ENCODE data around the gene UTS2R.

UTS2R gene

DNA sequence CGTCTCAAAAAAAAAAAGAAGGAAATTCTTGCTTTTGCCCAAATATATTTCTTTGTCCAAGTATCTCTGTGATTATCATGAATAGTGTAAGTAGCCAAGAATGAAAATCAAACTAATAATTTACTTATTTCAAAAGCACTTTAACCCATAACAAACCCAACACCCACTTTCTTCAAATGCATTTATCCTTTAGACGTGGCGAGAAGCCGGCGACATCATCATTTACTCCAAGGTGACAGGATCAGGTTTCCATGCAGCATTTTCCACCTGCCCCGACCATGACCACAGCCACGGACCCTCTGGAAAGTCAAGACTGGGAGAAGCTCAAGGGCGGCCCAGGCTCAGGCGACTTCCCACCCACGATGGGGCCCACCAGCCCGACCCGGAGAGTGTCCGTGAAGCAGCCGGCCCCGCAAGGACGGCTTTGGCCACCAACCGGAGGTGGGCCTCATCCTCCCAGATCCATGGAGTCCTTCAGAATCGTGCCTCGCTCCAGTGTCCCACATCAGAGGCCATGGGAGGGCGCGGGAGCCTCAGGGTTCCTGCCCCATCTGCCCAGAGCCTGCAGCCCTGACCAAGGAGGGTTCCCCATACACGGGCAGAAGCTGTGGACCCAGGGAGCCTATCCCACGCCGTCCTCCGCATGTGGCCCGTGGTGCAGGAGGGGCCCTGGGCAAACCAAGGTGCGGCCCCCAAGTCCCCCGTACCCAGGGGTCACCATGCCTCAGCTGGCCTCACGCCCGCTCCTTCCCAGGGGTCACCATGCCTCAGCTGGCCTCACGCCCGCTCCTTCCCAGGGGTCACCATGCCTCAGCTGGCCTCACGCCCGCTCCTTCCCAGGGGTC is 18.7 kb downstream of the UTS2R start:
- no peak for DNase-seq

DNA sequence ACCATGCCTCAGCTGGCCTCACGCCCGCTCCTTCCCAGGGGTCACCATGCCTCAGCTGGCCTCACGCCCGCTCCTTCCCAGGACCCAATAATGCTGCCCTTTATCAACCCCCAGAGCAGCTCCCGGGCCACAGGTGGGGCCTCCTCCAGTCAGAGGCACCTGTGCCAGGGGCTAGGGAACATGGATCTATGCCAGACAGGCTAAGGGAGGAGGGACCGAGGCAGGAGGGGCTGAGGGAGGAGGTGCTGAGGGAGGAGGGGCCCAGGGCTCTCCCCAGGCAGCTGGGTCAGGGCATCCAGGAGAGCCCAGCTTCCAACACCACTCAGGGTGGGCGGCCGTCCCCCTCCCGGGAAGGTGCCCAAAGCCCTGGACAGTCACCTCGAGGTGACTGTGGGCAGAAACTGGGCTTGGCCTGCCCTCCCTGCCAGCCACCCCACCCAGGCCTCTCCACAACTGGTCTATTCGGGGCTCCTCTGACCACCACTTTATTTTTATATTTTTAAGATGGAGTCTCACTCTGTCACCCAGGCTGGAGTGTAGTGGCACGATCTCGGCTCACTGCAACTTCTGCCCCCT is 19.4 kb downstream of the UTS2R start:
- DNase-seq: no peak

DNA sequence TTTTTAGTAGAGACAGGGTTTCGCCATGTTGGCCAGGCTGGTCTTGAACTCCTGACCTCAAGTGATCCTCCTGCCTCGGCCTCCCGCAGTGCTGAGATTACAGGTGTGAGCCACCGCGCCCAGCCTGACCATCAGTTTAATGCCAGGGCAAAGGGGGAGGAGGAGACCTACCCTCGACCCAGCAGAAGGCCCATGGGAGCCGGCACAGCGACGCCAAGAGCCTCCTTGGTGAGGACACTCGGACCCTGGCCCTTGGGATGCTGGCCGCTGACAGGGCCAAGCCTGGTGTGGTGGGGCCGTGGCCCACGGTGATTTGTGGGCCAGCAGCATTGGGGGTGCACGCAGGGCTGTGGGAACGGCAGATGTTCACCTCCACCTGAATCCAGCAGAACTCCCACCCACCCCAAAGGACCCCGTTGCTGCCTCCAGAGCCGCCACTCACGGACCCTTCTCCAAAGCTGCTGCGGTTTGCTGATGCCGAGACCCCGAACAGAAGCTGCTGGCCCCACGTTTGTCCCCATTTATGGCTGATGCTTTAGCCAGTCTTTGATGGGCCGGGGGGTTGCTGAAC is 20.0 kb downstream of the UTS2R start:
- no peak for DNase-seq

DNA sequence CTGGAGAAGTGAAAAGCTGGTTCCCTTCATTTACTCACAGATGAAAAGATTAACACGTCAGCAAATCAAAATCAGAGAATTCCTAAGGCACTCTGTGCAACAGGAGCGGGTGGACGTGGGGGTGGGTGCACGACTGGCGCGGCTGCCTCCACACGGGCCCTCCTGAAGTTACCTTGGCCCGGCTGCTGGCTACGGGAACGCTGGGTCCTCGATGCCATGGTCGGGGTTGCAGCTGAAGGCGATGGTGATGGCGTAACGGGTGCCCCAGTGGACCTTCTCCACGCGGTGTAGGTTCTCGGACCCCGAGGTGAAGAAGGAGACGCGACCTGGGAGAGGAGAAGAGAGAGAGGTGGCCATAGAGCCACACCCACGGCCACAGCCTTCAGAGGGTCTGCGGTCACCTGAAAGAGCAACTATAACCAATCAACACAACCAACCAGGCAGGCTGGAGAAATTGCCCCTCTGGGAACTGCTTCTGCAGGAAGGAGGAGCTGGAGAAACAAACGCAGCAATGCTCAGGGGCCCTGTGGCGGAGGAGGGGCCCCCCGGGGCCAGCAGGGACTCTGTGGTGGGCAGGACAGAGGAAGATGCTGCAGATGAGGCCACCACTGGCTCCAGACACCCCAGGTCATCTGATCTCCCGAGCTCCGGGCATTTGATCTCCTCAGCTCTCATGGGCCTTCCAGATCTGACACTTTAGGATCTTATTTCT is 20.8 kb downstream of the UTS2R start:
- no peak for DNase-seq

DNA sequence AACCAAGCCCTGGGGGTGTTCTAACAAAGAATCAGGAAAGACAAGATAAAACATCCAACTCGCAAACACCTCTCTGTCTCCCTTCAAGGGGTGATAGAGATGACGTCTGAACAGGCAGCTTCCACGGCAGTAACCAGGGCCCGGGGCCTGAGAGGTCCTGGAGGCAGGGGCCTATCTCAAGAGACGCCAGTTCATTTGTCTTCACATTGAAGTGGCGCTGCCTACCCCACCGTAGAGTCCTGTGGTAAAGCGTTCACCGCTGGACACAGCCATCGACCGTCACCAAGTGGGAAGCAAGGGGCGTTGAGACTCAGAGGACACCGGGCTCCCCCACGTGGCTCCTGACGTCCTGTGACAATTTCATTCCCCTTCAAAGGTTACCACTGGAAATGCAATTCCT is 21.4 kb downstream of the UTS2R start:
- no peak for DNase-seq

DNA sequence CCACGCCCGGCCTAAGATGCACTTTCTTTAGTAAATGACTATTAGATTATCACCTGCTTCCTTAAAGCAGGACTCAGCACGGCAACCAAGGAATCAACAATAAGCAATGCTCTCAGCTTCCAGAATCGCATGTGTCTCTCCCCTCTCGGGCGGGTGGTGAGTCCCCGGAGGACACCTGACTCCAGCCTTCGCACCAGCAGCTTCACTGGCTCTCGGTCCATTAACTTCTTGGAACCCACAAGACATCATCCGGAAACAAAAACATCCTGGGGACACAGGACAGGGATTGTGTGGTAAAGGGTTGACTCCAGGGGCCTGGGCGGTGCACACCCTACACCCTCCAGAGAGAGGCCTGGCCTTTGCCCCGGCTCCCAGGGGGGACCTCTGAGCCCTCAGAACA is 22.7 kb downstream of the UTS2R start:
- no peak for DNase-seq

DNA sequence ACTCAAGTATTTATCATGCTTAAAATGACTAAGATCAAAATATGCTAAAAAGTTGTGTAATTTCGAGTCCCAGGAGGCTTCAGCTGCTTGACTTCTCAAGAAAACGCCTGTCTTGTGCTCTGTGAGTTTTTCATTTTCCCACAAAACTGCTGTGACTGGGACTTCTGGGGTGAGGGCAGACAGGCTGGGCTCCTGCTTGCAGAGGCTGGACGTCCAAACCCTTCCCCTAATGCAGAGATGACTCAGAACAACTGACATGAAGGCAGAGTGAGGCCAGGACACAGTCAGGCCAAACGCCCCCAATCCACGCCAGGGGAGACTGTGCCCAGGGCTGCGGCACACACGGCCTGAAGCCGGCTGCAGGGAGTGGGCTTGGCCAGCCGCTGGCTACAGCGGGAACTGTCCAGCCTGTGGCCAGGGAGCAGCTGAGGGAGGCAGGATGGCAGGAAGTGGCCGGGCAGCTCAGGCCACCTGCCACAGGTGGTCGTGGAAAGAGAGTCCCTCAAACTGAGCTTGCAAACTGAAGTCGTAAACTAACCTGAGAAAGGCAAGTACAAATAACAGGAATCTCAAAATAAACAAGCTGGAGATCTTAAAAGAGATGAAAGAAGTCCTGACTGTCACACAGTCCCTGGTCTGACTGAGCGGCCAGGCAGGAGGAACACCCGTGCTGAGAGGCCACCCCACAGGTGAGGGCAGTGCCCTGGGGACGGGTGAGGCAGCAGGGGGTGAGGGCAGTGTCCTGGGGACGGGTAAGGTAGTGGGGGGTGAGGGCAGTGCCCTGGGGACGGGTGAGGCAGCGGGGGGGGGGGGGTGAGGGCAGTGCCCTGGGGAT is 25.3 kb downstream of the UTS2R start:
- DNase-seq: no peak

DNA sequence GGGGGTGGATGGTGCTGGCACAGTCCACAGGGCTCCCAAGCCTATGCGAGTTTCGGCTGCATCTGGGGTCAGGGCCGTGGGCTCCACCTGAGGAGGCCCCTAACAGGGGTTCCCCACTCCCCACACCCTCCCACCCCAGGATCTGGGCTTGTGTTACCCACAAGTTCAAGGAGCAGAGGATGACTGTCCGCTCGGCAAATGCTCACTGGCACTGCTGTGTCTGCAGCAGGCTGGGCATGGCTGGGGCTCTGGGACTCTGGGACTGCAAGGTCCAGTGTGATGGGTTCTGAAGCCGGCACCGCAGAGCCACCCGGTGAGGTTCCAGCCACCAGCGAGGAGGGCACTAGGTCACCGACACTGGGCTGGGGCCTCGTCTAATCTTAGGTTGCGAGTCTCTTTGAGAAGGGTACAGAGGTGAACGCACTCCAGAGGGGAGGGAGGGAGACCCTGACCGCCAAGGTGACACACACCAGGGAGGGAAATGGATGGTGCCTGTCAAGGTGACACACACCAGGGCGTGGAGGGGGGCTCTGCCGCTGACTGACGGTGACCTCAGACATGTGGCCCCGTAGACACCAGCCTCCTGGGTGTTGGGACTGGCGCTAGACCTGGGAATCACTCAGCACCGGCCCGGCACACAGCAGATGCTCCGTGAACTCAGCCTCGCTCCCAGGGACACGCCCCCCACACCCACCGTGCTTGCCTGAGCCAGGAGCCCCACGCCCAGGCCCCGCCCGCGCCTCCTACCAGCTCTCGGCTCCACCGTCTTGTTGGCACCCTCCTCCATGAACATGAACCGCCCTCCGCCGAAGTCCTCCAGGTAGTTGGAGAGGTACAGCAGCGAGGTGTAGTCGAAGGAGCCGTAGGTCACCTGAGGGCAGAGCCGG is 26.1 kb downstream of the UTS2R start:
- DNase-seq: no peak

DNA sequence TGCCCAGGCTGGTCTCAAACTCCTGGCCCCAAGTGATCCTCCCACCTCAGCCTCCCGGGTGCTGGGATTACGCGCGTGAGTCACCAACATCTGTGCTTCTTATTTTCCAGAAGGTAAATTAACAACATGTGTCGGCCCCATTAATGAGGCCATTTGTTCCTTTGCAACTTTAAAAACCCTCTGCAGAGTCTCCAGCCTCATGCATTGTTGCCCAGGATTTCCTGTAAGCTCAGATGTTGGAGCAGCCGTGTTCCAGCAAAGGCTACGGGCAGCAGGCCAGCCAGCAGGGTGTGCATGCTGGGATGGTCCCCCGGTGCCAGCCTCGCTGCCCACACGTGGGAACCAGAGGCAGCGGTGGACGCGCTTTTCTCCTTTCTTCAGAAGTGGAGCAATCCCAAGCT is 27.5 kb downstream of the UTS2R start:
- DNase-seq: no peak

DNA sequence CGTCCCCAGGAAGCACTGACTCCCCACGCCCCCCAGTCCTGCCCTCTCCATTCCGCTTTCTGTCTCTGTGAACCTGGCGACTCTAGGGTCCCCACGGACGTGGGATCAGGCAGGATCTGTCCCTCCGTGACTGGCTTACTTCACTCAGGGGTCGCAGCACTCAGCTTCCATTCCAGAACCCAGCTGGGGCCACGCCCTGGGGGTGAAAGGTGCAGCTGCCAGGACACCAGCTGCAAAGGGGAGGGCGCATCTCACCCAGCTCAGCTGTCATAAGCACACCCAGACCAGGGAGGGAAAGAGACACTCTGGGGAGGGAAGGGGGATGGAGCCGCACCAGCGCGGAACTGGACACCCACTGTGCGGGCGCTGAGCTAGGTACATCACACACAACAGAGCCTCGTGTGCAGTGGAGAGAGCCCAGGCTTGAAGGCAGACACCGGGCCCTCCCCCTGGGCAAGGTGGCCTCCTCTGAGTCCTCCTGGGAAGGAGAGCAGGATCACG is 28.1 kb downstream of the UTS2R start:
- no peak for DNase-seq

DNA sequence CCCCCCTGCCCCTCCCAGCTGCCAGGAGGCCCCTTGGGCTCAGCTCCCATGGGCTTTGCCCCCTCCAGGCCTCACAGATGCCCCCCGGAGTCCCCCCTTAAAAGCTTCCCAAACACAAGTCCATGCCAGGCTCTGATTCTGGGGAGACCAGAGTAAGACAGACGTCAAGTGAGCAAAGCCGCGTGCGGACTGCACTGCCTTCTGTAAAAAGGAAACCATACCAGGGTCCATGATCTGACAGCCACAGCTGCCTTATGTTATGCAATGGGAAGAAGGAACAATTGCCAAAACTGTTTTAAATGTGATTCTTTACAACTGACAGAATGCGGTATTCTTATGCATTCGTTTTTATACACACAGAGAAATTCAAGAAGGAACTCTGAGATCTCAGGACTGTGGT is 28.6 kb downstream of the UTS2R start:
- no peak for DNase-seq

DNA sequence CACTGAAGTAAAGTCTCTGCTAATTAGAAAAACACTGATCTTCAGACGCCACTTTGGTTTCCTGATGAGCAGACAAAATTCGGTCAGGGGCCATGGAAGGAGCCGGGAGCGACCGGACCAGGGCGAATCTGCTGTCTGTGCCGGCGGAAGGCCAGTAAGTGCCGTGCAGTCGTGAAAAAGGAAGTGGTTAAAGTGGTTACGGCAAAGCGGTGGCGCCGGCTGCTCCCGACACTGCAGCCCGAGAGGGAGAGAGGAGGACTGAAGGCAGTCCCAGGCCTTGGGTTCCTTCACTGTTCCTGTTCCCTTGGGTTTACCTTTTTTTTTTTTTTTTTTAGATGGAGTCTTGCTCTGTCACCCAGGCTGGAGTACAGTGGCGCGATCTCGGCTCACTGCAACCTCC is 29.3 kb downstream of the UTS2R start:
- DNase-seq: no peak

DNA sequence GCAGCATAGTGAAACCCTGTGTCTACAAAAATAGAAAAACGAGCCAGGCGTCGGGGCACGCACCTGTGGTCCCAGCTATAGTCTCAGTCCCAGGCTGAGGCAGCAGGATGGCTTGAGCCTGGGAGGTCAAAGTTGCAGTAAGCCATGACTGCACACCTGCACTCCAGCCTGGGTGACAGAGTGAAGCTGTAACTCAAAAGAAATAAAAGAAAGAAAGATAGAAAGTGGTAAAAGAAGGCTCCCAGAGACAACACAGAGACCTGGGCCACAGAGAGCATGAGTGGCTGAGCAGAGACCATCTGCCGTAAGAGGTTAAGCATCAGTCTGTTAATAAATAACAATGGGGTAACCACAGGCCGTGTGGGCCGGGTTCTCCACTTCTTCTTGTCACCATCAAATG is 31.3 kb downstream of the UTS2R start:
- DNase-seq: no peak

DNA sequence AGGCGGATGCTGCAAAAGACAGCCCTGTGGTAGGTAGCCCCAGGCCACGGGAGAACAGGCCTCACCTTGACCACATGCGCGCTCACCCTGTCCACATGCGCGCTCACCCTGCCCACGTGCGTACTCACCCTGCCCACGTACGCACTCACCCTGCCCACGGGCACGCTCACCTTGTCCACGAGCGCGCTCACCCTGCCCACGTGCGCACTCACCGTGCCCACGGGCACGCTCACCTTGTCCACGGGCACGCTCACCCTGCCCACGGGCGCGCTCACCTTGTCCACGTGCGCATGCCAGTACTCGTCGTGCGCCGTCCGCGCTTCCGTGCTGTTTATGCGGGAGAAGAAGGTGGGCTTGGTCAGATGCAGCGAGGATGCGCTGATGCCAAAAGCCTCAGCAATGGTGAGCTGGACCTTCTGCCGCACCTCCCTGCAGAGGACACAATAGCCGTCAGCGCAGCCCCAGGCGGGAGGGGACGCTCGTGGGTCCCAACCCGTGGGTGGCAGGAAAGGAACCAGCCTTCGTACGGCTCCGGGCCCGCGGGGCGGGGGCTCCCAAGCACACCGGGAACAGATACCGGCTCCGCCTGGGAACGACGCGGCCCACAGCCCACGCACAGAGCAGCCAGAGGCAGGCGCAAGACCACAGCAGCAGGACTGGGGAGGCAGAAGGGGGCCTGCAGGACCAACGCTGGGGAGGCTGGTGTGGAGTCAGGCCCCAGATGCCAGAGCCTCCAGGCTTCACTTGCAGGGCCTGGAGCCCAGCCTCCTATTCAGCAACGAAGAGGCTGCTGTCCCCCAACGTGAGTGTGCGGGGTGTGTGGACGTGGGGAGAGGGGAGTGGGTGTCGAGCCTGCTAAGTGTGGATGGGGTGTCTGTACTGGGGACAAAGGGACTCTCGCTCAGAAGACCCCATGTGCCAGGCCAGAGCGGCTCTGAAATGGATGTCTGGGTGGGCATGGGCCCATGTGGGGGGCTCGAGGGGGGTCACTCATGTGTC is 32.4 kb downstream of the UTS2R start:
- DNase-seq: no peak

DNA sequence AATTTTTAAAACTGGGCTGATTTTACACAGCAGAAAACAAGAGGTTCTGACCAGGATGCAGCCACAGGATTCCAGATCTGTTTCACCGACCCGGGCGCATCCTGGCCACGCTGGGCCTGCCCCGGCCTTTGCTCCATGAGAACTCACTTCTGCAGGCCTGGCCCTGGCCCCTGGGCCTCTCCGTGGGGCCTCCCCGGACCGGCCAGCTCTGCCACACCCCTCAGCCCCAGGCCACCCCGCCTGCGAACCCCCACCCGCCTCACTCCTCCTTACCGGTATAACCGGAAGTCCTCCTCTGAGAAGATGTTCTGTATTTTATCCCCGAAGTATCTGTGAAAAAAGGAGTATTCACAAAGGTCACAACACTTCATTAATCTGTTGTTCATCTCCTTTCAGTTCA is 33.5 kb downstream of the UTS2R start:
- DNase-seq: no peak

DNA sequence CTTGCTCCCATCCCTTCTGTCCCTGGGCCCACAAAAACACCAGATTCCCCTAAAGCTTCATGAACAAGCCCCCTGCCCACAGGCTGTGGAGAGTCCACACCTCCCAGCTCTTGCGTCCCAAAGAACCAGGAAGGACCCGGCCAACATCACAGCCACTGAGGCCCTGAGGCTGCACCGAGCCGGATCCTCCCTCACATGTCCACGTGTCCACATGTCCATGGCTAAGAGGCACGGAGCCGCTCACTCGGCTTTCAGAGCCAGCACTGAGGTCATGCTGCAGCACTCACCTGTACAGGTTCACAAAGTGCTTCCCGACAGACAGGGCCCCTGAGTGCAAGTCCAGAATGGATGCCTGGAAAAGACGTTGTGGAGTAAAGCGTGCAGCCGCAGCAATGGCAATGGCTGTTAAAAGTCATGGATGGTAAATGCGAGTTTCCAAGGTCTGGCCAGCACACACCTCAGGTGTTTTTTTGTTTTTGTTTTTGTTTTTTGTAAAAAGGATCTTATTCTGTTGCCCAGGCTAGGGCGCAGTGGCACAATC is 34.6 kb downstream of the UTS2R start:
- no peak for DNase-seq

DNA sequence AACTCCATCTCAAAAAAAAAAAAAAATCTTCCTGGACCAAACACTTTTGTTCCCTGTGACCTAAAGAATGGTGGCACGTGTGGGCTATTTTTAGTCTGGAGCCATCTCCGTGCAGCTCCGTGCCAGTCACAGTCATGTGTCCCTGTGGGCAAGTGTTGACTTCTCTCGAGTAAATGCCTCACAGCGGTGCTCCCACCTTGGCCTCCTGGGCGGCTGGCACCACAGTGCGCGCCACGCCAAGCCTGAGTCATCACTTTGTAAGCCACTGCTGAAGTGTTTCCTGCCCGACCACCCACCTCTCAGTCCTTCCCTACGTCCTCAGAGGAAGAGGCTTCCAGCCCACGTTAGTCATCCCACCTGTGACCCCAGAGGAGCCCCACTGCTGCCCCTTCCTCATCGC is 35.7 kb downstream of the UTS2R start:
- DNase-seq: no peak

DNA sequence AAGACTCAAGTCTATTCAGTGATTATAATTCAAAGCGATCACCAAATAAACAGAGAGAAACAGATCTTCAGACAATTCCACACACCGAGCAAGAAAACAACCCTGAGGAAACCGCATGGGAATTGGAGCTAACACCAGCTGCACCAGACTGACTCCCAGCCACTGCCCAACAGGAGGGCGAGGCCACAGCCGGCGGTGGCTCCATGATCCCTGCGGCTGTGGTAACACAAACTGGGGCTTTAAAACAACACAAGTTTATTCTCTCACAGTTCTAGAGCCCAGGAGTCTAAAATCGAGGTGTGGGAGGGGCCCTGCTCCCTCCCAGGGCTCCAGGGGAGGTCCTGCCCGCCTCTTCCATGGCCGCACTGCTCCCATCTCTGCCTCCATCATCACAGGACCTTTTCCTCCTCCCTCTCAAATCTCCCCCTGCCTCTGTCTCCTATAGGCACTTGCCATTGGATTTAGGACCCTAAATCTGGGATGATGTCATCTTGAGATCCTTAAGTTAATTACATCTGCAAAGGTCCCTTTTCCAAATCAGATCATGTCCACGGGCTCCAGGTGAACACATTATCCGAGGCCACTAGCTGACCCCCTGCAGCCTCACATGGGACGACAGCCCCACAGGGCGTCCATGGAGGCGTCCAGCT is 36.8 kb downstream of the UTS2R start:
- DNase-seq: no peak

DNA sequence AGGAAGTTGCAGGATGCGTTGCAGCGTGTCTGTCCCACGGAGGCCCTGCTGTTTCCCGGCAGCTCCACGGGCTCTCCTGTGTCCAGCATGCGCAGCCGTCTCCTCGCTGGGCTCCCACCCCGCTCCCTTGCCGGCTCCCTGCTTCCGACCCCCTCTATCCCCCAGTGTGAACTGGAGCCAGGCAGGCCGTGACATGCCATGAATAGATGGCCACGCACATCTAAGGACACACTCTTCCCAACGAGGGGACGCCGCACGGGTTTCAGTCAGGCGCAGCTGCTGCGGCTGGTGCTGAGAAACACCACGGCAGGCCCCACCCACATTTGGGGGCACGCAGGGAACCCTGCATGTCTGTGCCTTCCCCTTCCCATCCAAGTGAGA is 37.4 kb downstream of the UTS2R start:
- DNase-seq: no peak
